ENCODE measurements around the gene SELL. TPM values are rescaled to one million over a fixed set of nuclear protein-coding genes. Genes with fewer than 3 reads are reported as not detected.

Gene SELL
- polyA plus RNA-seq, 1 donor (not counting 4 experiments of a cell fraction or from before 2014, with no cell fraction given): 0.08 TPM

- dilution Hi-C loops (cut with MboI; ENCODE audit: extremely low pct_ligation_motif_present, low sequenced_read_pairs): no loop called here
- no peaks in the 10 kb centered on the region for H4K20me1 ChIP-seq (ENCODE audit: control insufficient read depth, extremely low read depth, insufficient read depth, low read length)
- no peak overlapping the region for H3K9ac ChIP-seq (ENCODE audit: control insufficient read depth, extremely low read depth, insufficient read depth, low read length)
- H3K27me3 ChIP-seq (ENCODE audit: control insufficient read depth, extremely low read depth, insufficient read depth, low read length): peaks cover 5% of the 10 kb centered on the region
- H2AFZ ChIP-seq (ENCODE audit: control insufficient read depth, low read length): no peak overlapping the region
- H3K9me3 ChIP-seq (ENCODE audit: control insufficient read depth, low read depth, low read length): no peaks in the 10 kb centered on the region
- no peak for TF ChIP-seq CTCF (optimal IDR thresholded peaks at IDR 0.05 in 1 of 3, IDR thresholded peaks at IDR 0.05 in 1 of 3, conservative IDR thresholded peaks at IDR 0.05 in 1 of 3; ENCODE audit: extremely low read depth in 1 of 3, insufficient read depth in 2 of 3, low read length in 3 of 3)
- no peak for TF ChIP-seq EZH2 (IDR thresholded peaks at IDR 0.05; ENCODE audit: low read length)
- H3K4me3 ChIP-seq (ENCODE audit: control insufficient read depth in 2 of 3, extremely low read depth in 1 of 3, insufficient read depth in 2 of 3, low read depth in 1 of 3, low read length in 3 of 3): no peak overlapping the region
- H3K4me2 ChIP-seq (ENCODE audit: control insufficient read depth, extremely low read depth, insufficient read depth, low read depth, low read length): no peak overlapping the region
- FAIRE-seq: no peak
- H3K36me3 ChIP-seq (ENCODE audit: control insufficient read depth in 2 of 2, extremely low read depth in 1 of 2, insufficient read depth in 2 of 2, low read length in 2 of 2): no peaks in the 10 kb centered on the region
- no peaks in the 10 kb centered on the region for H3K4me1 ChIP-seq (ENCODE audit: control insufficient read depth, extremely low read depth, insufficient read depth, low read length)
- H3K27ac ChIP-seq (ENCODE audit: control insufficient read depth, insufficient read depth, low read length): no peak overlapping the region
- H3K79me2 ChIP-seq (ENCODE audit: control insufficient read depth, insufficient read depth, low read length): no peaks in the 10 kb centered on the region
- DNase-seq (ENCODE audit: low read depth, low spot score): no peak
- no peaks in the 10 kb centered on the region for H3K9me1 ChIP-seq (ENCODE audit: control insufficient read depth, extremely low read depth, insufficient read depth, low read length)
Measured at GRCh38 chr1:169726851-169727250, 15.4 kb upstream of the SELL start.

DNA sequence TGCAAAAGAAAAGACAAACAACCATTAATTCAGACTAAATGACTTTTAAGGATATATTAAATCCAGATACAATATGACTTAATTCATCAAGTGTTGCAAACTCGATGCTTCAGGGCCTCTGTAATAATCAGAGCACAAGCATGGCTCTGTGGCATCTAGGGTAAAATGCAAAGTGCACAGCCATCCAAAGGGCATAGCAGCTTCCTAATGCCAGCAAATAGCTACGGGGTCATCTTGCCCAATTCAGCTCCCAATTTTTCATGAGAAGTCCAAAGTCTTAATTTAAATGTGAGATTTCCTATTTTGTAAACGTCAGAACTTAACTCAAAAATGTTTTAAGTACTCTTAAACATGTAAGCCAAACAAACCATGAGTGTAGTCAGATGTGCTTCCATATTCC lies 14.5 kb upstream of the SELL start:
- Histone ChIP-seq H3K4me3 (ENCODE audit: control insufficient read depth in 2 of 3, extremely low read depth in 1 of 3, insufficient read depth in 2 of 3, low read depth in 1 of 3, low read length in 3 of 3) (no peak overlapping the region), H4K20me1 (ENCODE audit: control insufficient read depth, extremely low read depth, insufficient read depth, low read length) (no peaks in the 10 kb centered on the region), H3K4me1 (ENCODE audit: control insufficient read depth, extremely low read depth, insufficient read depth, low read length) (no peaks in the 10 kb centered on the region), H3K36me3 (ENCODE audit: control insufficient read depth in 2 of 2, extremely low read depth in 1 of 2, insufficient read depth in 2 of 2, low read length in 2 of 2) (no peaks in the 10 kb centered on the region), H3K27me3 (ENCODE audit: control insufficient read depth, extremely low read depth, insufficient read depth, low read length) (peaks cover 5% of the 10 kb centered on the region), H3K9me3 (ENCODE audit: control insufficient read depth, low read depth, low read length) (no peaks in the 10 kb centered on the region), H3K9me1 (ENCODE audit: control insufficient read depth, extremely low read depth, insufficient read depth, low read length) (no peaks in the 10 kb centered on the region), H3K9ac (ENCODE audit: control insufficient read depth, extremely low read depth, insufficient read depth, low read length) (no peak overlapping the region), H3K27ac (ENCODE audit: control insufficient read depth, insufficient read depth, low read length) (no peak overlapping the region), H3K4me2 (ENCODE audit: control insufficient read depth, extremely low read depth, insufficient read depth, low read depth, low read length) (no peak overlapping the region), H2AFZ (ENCODE audit: control insufficient read depth, low read length) (no peak overlapping the region), H3K79me2 (ENCODE audit: control insufficient read depth, insufficient read depth, low read length) (no peaks in the 10 kb centered on the region)
- dilution Hi-C loops (cut with MboI; ENCODE audit: extremely low pct_ligation_motif_present, low sequenced_read_pairs): no loop called here
- DNase-seq (ENCODE audit: low read depth, low spot score): no peak
- FAIRE-seq: no peak
- no peak for TF ChIP-seq EZH2 (IDR thresholded peaks at IDR 0.05; ENCODE audit: low read length)

DNA sequence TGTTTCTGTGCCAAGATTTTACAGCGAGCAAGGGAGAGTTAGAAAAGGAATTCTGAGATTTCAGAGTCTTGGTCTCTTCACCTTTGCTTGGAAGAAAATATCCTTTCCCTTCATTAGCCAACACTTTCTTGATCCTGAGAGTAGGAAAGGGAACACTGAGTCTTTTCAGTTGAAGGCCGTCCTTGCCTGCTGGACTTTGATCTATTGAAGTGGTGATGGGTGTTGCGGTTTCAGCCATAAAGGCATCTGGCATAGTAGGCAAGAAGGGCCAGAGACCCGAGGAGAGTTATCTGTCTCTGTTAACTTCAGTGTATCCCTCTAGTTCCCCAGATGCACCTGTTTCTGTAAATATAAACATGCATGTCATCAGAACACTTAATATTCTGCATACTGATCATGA lies 12.7 kb upstream of the SELL start:
- Histone ChIP-seq H4K20me1 (ENCODE audit: control insufficient read depth, extremely low read depth, insufficient read depth, low read length) (no peaks in the 10 kb centered on the region), H3K9me3 (ENCODE audit: control insufficient read depth, low read depth, low read length) (no peaks in the 10 kb centered on the region), H2AFZ (ENCODE audit: control insufficient read depth, low read length) (no peak overlapping the region), H3K4me3 (ENCODE audit: control insufficient read depth in 2 of 3, extremely low read depth in 1 of 3, insufficient read depth in 2 of 3, low read depth in 1 of 3, low read length in 3 of 3) (no peak overlapping the region), H3K4me1 (ENCODE audit: control insufficient read depth, extremely low read depth, insufficient read depth, low read length) (no peaks in the 10 kb centered on the region), H3K79me2 (ENCODE audit: control insufficient read depth, insufficient read depth, low read length) (no peaks in the 10 kb centered on the region), H3K27ac (ENCODE audit: control insufficient read depth, insufficient read depth, low read length) (no peak overlapping the region), H3K36me3 (ENCODE audit: control insufficient read depth in 2 of 2, extremely low read depth in 1 of 2, insufficient read depth in 2 of 2, low read length in 2 of 2) (no peaks in the 10 kb centered on the region), H3K9me1 (ENCODE audit: control insufficient read depth, extremely low read depth, insufficient read depth, low read length) (no peaks in the 10 kb centered on the region), H3K27me3 (ENCODE audit: control insufficient read depth, extremely low read depth, insufficient read depth, low read length) (no peaks in the 10 kb centered on the region), H3K9ac (ENCODE audit: control insufficient read depth, extremely low read depth, insufficient read depth, low read length) (no peak overlapping the region), H3K4me2 (ENCODE audit: control insufficient read depth, extremely low read depth, insufficient read depth, low read depth, low read length) (no peak overlapping the region)
- DNase-seq (ENCODE audit: low read depth, low spot score) (no peak), FAIRE-seq (no peak)
- no peak for TF ChIP-seq CTCF (optimal IDR thresholded peaks at IDR 0.05 in 1 of 3, IDR thresholded peaks at IDR 0.05 in 1 of 3, conservative IDR thresholded peaks at IDR 0.05 in 1 of 3; ENCODE audit: extremely low read depth in 1 of 3, insufficient read depth in 2 of 3, low read length in 3 of 3)
- TF ChIP-seq EZH2 (IDR thresholded peaks at IDR 0.05; ENCODE audit: low read length): no peak
- dilution Hi-C loops (cut with MboI; ENCODE audit: extremely low pct_ligation_motif_present, low sequenced_read_pairs): no loop called here

Data from keratinocyte (primary cell).